ENCODE data around the gene LAYN.
A peak's percentile ranks its signal among the peaks of the same experiment; 100 is the strongest.

LAYN gene

GRCh38 chr11:111565114-111565720 is 24.7 kb downstream of the LAYN start:
- no peaks in the 10 kb centered on the region for H3K9me3 ChIP-seq
- H3K27me3 ChIP-seq, result no peaks in the 10 kb centered on the region
- H3K36me3 ChIP-seq, result no peaks in the 10 kb centered on the region
- peak; percentile 69 for DNase-seq
- no peak overlapping the region for H3K4me3 ChIP-seq (ENCODE audit: low read depth, low read length)
- peaks cover 8% of the 10 kb centered on the region for H3K4me1 ChIP-seq
- peak; percentile 92 for TF ChIP-seq CTCF (IDR thresholded peaks at IDR 0.05; ENCODE audit: low read depth, low read length)

GRCh38 chr11:111566324-111566723 is 25.8 kb downstream of the LAYN start:
- H3K9me3 ChIP-seq, result no peaks in the 10 kb centered on the region
- peaks cover 8% of the 10 kb centered on the region for H3K4me1 ChIP-seq
- H3K4me3 ChIP-seq (ENCODE audit: low read depth, low read length), result no peak overlapping the region
- no peaks in the 10 kb centered on the region for H3K36me3 ChIP-seq
- DNase-seq, result no peak
- H3K27me3 ChIP-seq, result no peaks in the 10 kb centered on the region
- peak; percentile 27; the same call in 1 of the 2 replicates for TF ChIP-seq CTCF (IDR thresholded peaks at IDR 0.05; ENCODE audit: low read depth, low read length)

GRCh38 chr11:111569476-111569875 is 29.0 kb downstream of the LAYN start:
- no peaks in the 10 kb centered on the region for H3K27me3 ChIP-seq
- TF ChIP-seq CTCF (IDR thresholded peaks at IDR 0.05; ENCODE audit: low read depth, low read length), result no peak
- no peaks in the 10 kb centered on the region for H3K36me3 ChIP-seq
- no peak overlapping the region for H3K4me3 ChIP-seq (ENCODE audit: low read depth, low read length)
- no peaks in the 10 kb centered on the region for H3K9me3 ChIP-seq
- DNase-seq, result no peak
- H3K4me1 ChIP-seq, result peaks cover 8% of the 10 kb centered on the region

- no peak overlapping the region for H3K4me3 ChIP-seq (ENCODE audit: low read depth, low read length)
- H3K36me3 ChIP-seq, result no peaks in the 10 kb centered on the region
- peaks cover 7% of the 10 kb centered on the region for H3K4me1 ChIP-seq
- TF ChIP-seq CTCF (IDR thresholded peaks at IDR 0.05; ENCODE audit: low read depth, low read length), result no peak
- DNase-seq, result no peak
- no peaks in the 10 kb centered on the region for H3K9me3 ChIP-seq
- H3K27me3 ChIP-seq, result no peaks in the 10 kb centered on the region
These were observed 30.3 kb downstream of the LAYN start for GRCh38 chr11:111570796-111571195.

- Histone ChIP-seq H3K36me3 (no peaks in the 10 kb centered on the region), H3K4me3 (ENCODE audit: low read depth, low read length) (no peak overlapping the region), H3K27me3 (no peaks in the 10 kb centered on the region), H3K9me3 (no peaks in the 10 kb centered on the region), H3K4me1 (no peaks in the 10 kb centered on the region; the same call in 1 of the 2 replicates)
- no peak for DNase-seq
- no peak for TF ChIP-seq CTCF (IDR thresholded peaks at IDR 0.05; ENCODE audit: low read depth, low read length)
These were observed 31.4 kb downstream of the LAYN start for GRCh38 chr11:111571829-111572501.

- no peak overlapping the region for H3K4me3 ChIP-seq (ENCODE audit: low read depth, low read length)
- H3K4me1 ChIP-seq, result no peaks in the 10 kb centered on the region; the same call in 1 of the 2 replicates
- no peak for TF ChIP-seq CTCF (IDR thresholded peaks at IDR 0.05; ENCODE audit: low read depth, low read length)
- DNase-seq, result no peak
- H3K36me3 ChIP-seq, result no peaks in the 10 kb centered on the region
- H3K27me3 ChIP-seq, result no peaks in the 10 kb centered on the region
- no peaks in the 10 kb centered on the region for H3K9me3 ChIP-seq
These were observed 32.1 kb downstream of the LAYN start for GRCh38 chr11:111572581-111572980.
